ENCODE results near the gene DGCR2. TPM values are rescaled to one million over a fixed set of nuclear protein-coding genes. Genes with fewer than 3 reads are reported as not detected.

DGCR2 gene
- polyA plus RNA-seq, 1 donor from 2014 or later, result 67.1 TPM

GRCh38 chr22:19114984-19115552 is 7.1 kb downstream of the DGCR2 start:
- no peak overlapping the region for H3K4me2 ChIP-seq (ENCODE audit: low read length)
- H3F3A ChIP-seq (ENCODE audit: insufficient read depth, low read length, poor library complexity, severe bottlenecking), result no peaks in the 10 kb centered on the region
- no peak overlapping the region for H3K9ac ChIP-seq (ENCODE audit: low read length)
- H3K9me3 ChIP-seq (ENCODE audit: low read length), result no peaks in the 10 kb centered on the region
- H3K27me3 ChIP-seq (ENCODE audit: insufficient read depth, low read depth, low read length), result no peaks in the 10 kb centered on the region
- no peaks in the 10 kb centered on the region for H4K20me1 ChIP-seq (ENCODE audit: insufficient read depth)
- no peak for TF ChIP-seq CTCF (IDR thresholded peaks at IDR 0.05; ENCODE audit: poor library complexity, severe bottlenecking)
- no peak for TF ChIP-seq REST (IDR thresholded peaks at IDR 0.05; ENCODE audit: borderline replicate concordance)
- no peak overlapping the region for H2AFZ ChIP-seq (ENCODE audit: low read depth, low read length)
- H3K79me2 ChIP-seq (replicated peaks; ENCODE audit: insufficient read depth, low read length), result peaks cover 89% of the 10 kb centered on the region
- no peak overlapping the region for H3K4me3 ChIP-seq (ENCODE audit: low read length)
- no peak overlapping the region for H3K27ac ChIP-seq (ENCODE audit: low read length)
- H3K9me2 ChIP-seq (ENCODE audit: insufficient read depth, low read length), result no peaks in the 10 kb centered on the region
- no peaks in the 10 kb centered on the region for H3K36me3 ChIP-seq (ENCODE audit: insufficient read depth, low read length)

GRCh38 chr22:19113429-19113828 is 8.8 kb downstream of the DGCR2 start:
- no peaks in the 10 kb centered on the region for H3F3A ChIP-seq (ENCODE audit: insufficient read depth, low read length, poor library complexity, severe bottlenecking)
- H3K4me3 ChIP-seq (ENCODE audit: low read length), result no peak overlapping the region
- TF ChIP-seq REST (IDR thresholded peaks at IDR 0.05; ENCODE audit: borderline replicate concordance), result no peak
- TF ChIP-seq RAD21 (conservative IDR thresholded peaks at IDR 0.05), result no peak
- TF ChIP-seq EP300 (conservative IDR thresholded peaks at IDR 0.05; ENCODE audit: poor library complexity, severe bottlenecking), result no peak
- no peak for TF ChIP-seq CTCF (IDR thresholded peaks at IDR 0.05; ENCODE audit: poor library complexity, severe bottlenecking)
- no peak for TF ChIP-seq SMC3 (conservative IDR thresholded peaks at IDR 0.05; ENCODE audit: poor library complexity)
- no peak for TF ChIP-seq TAF1 (IDR thresholded peaks at IDR 0.05; ENCODE audit: low read depth)
- TF ChIP-seq MXI1 (conservative IDR thresholded peaks at IDR 0.05; ENCODE audit: poor library complexity, severe bottlenecking), result no peak
- TF ChIP-seq EZH2 (IDR thresholded peaks at IDR 0.05; ENCODE audit: borderline replicate concordance, insufficient read depth, low read length, poor library complexity, severe bottlenecking), result no peak
- TF ChIP-seq POLR2AphosphoS5 (IDR thresholded peaks at IDR 0.05), result no peak
- H4K20me1 ChIP-seq (ENCODE audit: insufficient read depth), result no peaks in the 10 kb centered on the region
- no peak overlapping the region for H2AFZ ChIP-seq (ENCODE audit: low read depth, low read length)
- no peak overlapping the region for H3K4me2 ChIP-seq (ENCODE audit: low read length)
- no peak overlapping the region for H3K27ac ChIP-seq (ENCODE audit: low read length)
- no peaks in the 10 kb centered on the region for H3K9me2 ChIP-seq (ENCODE audit: insufficient read depth, low read length)
- H3K9ac ChIP-seq (ENCODE audit: low read length), result no peak overlapping the region
- H3K9me3 ChIP-seq (ENCODE audit: low read length), result no peaks in the 10 kb centered on the region
- no peaks in the 10 kb centered on the region for H3K27me3 ChIP-seq (ENCODE audit: insufficient read depth, low read depth, low read length)
- H3K36me3 ChIP-seq (ENCODE audit: insufficient read depth, low read length), result no peaks in the 10 kb centered on the region
- peaks cover 82% of the 10 kb centered on the region for H3K79me2 ChIP-seq (replicated peaks; ENCODE audit: insufficient read depth, low read length)
